Pulmonary artery endothelial cell (primary cell): ENCODE data around the gene SBSN. TPM values are rescaled to one million over a fixed set of nuclear protein-coding genes. Genes with fewer than 3 reads are reported as not detected.

Experiments used
- DNase-seq: peaks from one replicate; pipeline ENCODE4 v3.0.0-alpha.2; 2011; ENCODE audit warnings: low read depth, low spot score
- total RNA-seq: library from RNA; depleted of rRNA; stranded (reverse); fragments of >200 nt; gene quantifications from 2 replicates; pipeline ENCODE4 v1.2.3, GENCODE V29; 2014

Gene SBSN
- total RNA-seq, 1 donor from 2014 or later = not detected

GRCh38 chr19:35509018-35509652 is 19.0 kb downstream of the SBSN start:
- DNase-seq = no peak

GRCh38 chr19:35508129-35508528 is 20.0 kb downstream of the SBSN start:
- no peak for DNase-seq

GRCh38 chr19:35507561-35507960 is 20.6 kb downstream of the SBSN start:
- DNase-seq = no peak

- no peak for DNase-seq
These were observed 22.1 kb downstream of the SBSN start for GRCh38 chr19:35506011-35506410.

GRCh38 chr19:35502751-35503150 is 25.4 kb downstream of the SBSN start:
- DNase-seq = no peak

- no peak for DNase-seq
These were observed 26.4 kb downstream of the SBSN start for GRCh38 chr19:35501684-35502083.

GRCh38 chr19:35500611-35501010 is 27.5 kb downstream of the SBSN start:
- DNase-seq = no peak

- DNase-seq = no peak
These were observed 29.1 kb downstream of the SBSN start for GRCh38 chr19:35498984-35499527.

- no peak for DNase-seq
These were observed 29.9 kb downstream of the SBSN start for GRCh38 chr19:35498220-35498619.

- DNase-seq = no peak
These were observed 30.7 kb downstream of the SBSN start for GRCh38 chr19:35497406-35497805.

- DNase-seq = no peak
These were observed 32.7 kb downstream of the SBSN start for GRCh38 chr19:35495107-35496064.

- no peak for DNase-seq
These were observed 34.1 kb downstream of the SBSN start for GRCh38 chr19:35493971-35494370.

- no peak for DNase-seq
These were observed 36.2 kb downstream of the SBSN start for GRCh38 chr19:35491836-35492360.

GRCh38 chr19:35490364-35490763 is 37.7 kb downstream of the SBSN start, which contains the start of gene KRTDAP:
TSS of gene KRTDAP (minus strand) at chr19:35490464. CDS start at chr19:35490442, 22 bp downstream.
- no peak for DNase-seq

GRCh38 chr19:35488677-35489076 is 39.4 kb downstream of the SBSN start:
- no peak for DNase-seq

GRCh38 chr19:35487656-35488182 is 40.4 kb downstream of the SBSN start:
- DNase-seq = no peak

GRCh38 chr19:35486268-35486708 is 41.8 kb downstream of the SBSN start:
- DNase-seq = no peak

GRCh38 chr19:35484252-35485036 is 43.7 kb downstream of the SBSN start:
- no peak for DNase-seq

GRCh38 chr19:35483089-35483488 is 45.0 kb downstream of the SBSN start:
- no peak for DNase-seq

GRCh38 chr19:35478794-35479677 is 49.1 kb downstream of the SBSN start:
- DNase-seq = no peak
